Stimulated activated CD4-positive, alpha-beta T cell treated with anti-CD3 and anti-CD28 coated beads, TNF-alpha, amount 100 ng/mL, for 1 hour (primary cell): ENCODE results near the gene NUAK2.

Experiments
- DNase-seq, 3 donors: peaks; one replicate each; pipeline ENCODE4 v3.0.0-alpha.2; 2020; ENCODE audit warnings: low read depth in 3 of 3, low spot score in 1 of 3

NUAK2 gene

DNA sequence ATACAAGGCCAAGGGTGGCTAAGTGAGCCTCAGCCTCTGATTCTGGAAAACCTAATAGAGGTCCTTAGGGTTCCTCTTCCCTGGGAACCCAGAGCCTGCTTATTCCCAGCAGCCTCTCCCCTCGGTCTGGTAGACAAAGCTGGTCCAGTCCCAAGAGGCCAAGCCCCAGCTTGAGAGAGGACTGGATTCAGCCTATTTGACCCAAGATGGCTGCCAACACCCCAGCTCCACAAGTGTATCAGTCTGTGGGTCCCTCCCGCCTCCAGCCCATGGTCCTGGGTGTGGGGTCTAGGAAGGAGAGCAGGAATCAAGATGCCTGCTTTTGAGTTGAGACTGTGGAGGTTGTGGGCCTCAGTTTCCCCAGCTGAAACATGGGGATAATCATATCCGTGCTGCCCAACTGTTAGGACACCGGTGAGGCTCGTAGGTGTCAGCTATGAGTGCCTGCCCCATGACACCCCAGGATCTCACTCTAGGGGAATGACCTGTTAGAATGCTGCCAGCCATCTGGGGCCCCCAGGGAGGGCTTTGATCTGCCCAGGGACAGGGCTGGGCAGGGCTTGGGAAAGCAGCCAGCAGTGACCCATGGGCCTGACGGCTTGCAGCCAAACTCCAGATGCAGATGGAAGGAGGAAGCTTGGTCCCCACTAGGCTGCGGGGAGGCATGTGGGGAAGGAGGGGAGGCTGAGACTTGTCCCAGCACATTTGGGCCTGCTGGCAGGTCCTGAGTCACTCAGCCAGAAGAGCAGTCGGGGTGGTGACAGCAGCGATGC lies 45.4 kb downstream of the NUAK2 start:
- no peak for DNase-seq

DNA sequence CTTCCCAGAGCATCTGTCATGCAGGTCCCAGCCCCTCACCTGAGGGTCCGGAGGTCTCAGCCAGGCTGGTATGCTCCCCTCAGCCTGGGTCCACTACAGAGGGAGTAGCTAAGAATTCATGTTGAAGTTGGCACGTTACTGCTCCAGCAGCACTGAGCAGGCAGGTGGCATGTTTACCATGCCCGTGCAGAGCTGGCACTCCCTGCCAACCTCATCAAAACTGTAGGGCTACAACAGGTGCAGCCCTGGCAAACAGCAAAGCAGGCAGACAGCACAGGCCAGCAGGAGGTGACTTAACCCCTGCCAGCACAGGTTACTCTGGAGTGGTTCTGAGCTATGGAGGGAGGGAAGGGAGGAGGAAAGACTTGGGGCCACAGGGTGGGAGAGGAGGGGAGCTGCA lies 46.4 kb downstream of the NUAK2 start:
- peak in 1 of 3 donors; percentile 30 for DNase-seq

DNA sequence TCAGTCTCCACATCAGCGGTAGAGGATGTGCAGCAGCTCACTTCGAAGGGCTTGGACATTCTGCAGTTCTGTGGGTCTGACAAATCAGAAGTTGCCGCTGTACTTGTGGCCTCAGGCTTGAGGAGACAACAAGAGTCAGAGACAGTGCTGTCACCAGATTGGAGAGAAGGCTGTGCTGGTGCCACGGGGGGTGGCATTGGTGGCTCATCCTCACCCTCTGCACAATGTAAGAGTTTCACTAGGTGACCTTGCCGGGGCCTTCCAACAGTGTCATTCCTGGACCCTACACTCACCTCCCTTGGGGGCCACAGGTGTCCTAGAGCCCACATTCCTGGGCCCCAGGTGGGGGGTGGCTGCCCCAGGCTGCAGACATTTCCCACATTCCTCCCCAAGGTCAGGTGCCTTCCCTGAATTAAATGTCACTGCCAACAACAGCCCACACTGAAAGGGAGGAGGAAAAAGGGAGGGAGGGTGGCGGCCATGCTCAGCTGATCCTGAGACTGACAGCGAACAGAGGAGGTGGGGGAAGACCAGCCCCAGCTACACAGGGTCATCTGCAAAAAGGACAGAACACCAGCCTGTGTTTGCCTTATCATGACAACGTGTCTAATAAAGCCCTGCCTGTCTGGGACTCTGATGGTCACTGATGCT lies 47.4 kb downstream of the NUAK2 start:
- DNase-seq: no peak

DNA sequence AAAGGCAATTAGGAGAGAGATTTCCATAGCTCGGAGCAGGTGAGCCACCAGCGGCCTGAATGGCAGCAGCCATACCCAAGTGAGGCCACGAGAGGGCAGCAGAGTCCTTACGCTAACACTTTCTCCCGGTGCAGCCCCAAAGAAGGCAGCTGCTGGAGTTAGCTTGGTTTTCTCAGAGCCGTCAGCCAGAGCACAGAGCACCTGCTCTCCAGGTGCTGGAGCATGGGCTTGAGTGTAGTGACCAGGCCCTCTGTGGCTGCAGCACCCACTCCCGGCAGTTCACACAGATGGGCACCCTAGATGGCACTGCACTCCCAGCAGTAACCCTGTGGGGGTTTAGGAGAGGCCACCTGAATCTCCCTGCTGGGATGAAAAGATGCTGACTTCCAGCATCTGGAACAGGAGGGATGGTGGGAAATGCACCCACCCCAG lies 48.0 kb downstream of the NUAK2 start:
- peak; percentile 58 to 79 (median 72) for DNase-seq

DNA sequence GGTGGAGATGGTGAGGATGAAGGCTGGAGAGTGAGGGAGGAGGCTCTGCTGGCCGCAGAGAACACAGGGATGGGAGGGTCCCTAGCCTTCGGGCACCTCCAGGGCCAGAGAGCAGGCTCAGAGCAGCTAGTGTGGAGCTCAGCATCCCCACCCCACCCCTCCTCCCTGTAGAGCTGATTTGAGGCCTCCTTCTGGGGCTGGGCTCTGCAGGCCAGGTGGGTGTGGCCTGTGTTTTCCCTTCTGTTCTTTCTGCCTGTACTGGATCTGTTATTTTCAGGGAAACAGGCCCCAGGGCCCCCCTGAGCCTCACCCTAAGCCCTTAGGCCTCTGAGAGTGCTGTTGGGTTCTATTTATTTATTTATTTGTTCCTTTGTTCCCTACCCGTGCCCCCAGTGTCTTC lies 49.0 kb downstream of the NUAK2 start:
- no peak for DNase-seq

DNA sequence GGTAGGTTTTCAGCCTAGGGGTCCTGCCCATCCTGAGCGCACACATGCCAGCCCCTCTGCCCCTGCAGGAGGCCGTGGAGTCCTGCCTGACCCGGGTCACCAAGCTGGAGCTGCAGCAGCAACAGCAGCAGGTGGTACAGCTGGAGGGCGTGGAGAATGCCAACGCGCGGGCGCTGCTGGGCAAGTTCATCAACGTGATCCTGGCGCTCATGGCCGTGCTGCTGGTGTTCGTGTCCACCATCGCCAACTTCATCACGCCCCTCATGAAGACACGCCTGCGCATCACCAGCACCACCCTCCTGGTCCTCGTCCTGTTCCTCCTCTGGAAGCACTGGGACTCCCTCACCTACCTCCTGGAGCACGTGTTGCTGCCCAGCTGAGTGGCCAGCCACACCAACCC lies 49.8 kb downstream of the NUAK2 start:
- DNase-seq: no peak

DNA sequence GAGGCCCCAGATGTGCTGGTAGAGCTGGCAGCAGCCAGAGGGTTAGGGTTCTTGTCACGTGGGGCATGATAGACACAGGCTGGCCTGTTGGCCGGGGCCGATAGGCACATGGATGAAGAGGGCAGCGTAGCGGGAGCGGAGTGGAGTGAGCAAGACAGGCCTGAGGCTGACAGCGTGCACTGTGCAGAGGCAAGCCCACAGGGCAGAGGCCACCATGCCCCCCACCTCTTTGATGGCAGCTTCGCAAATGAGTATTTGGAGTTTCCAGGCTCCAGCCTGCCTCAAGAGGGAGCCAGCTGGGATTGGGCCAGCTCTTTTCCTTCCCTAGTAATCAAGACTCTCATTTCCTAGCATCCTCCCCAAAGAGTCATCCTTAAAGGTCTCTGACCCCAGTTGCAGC lies 50.3 kb downstream of the NUAK2 start:
- no peak for DNase-seq

DNA sequence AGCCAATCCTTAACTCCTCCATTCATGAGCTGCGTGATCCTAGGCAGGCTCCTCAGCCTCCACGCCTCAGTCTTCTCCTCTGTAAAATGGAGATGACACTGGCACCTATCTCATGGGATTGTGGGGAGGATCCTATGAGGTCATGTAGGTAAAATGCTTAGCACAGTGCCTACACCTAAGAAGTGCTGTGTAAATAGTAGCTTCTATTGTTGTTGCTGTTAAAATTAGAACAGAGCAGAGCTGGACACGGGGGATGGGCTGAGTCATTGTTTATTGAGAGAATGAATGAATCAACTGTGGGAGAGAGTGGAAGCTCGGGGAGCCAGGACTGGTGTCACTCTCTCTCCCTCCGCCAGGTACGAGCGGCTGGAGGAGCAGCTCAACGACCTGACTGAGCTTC lies 50.8 kb downstream of the NUAK2 start:
- no peak for DNase-seq

DNA sequence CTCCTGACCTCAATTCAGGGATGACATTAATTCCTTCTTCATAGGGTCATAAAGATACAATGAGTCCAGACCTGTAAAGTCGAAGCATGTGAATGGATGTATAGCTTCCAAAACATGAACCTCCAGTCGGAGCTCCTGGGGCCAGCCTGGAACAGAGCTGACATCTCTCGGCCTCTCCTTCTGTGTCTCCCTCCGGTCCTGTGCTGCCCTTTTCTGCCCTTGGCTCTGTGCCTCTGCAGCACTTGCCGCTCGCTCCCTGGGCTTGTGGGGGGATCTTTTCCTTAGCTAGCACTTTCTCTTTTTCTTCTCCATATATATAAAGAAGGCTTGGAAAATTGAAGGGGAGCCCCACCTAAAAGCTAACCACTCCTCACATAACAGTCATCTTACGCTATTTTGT lies 51.3 kb downstream of the NUAK2 start:
- no peak for DNase-seq

DNA sequence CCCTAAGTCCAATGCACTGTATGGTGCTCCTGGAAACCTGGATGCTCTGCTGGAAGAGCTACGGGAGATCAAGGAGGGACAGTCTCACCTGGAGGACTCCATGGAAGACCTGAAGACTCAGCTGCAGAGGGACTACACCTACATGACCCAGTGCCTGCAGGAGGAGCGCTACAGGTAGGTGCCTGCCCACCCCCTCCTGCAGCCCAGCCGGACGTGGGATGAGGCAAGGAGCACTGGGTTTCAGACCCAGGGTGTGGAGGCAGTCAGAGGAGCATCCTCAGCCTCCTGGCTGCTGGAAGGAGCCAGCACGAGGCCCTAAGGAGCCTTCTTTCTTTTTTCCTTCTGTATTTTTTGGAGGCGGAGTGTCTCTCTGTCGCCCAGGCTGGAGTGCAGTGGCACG lies 51.8 kb downstream of the NUAK2 start:
- DNase-seq: no peak

DNA sequence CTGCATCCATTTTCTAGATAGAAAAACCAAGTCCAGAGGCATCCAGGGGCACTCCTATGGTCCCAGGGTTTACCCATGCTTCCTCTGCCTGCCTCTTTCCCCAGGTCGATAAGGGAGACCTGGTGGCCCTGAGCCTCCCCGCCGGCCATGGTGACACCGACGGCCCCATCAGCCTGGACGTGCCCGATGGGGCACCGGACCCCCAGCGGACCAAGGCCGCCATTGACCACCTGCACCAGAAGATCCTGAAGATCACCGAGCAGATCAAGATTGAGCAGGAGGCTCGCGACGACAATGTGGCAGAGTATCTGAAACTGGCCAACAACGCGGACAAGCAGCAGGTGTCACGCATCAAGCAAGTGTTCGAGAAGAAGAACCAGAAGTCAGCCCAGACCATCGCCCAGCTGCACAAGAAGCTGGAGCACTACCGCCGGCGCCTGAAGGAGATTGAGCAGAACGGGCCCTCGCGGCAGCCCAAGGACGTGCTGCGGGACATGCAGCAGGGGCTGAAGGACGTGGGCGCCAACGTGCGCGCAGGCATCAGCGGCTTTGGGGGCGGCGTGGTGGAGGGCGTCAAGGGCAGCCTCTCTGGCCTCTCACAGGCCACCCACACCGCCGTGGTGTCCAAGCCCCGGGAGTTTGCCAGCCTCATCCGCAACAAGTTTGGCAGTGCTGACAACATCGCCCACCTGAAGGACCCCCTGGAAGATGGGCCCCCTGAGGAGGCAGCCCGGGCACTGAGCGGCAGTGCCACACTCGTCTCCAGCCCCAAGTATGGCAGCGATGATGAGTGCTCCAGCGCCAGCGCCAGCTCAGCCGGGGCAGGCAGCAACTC lies 52.5 kb downstream of the NUAK2 start:
- no peak for DNase-seq

DNA sequence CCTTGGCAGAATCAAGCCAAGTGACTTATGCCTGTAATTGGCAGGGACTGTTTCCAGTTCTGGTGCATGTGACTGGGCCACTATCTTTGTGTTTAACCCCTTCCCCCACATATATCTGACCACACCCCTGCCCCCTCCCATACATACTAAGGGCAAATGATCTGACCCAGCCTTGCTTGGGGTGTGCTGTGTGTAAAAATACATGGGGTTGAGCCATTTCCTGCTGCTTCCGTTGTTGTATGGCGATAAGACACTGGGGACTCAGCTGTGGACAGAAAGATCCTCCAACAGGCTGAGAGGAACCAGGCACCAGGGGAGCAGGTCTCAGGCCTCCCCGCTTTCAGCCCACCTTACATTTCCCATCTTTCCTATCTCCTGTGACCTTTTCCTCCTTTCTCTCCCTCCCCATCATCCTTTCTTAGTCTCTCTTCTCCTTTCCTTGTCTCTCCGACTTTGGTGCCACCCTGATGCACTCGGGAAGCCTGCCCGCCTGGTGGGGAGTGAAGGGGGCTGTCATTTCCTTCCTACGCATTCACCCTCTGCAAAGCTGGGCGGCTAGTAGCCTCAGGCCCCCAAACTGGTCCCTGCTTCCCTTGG lies 54.1 kb downstream of the NUAK2 start:
- DNase-seq: no peak

DNA sequence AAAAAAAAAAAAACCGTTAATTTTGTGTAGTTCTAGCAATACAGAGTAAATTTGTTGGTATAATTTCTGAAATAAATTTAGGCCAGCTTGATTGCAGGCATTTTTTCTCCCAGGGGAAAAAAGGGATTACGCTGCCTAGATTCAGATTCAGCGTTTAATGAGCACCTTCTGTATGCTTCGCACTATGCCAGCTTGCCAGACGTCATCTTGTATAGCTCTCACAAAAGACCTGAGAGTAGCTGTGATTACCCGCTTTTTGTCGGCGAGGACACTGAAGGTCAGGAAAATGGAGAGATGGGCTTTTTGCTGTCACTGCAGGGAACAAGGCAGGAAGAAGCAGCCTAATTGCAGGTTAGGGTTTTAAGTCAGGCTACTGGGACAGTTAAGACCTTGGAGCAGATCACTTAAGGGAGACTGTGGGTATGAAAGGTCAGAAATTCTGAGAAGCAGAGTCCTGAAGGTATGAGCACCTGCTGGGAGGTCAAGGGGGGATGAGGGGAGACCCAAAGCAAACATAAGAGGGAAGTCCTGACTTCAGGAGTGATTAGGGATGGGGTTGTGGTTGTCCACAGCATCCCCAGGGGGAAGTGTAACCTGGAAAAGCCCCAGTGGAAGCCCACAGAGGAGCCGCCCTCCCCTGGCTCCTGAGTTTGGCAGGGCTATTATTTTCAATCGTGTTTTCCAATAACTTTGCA lies 54.8 kb downstream of the NUAK2 start:
- no peak for DNase-seq

DNA sequence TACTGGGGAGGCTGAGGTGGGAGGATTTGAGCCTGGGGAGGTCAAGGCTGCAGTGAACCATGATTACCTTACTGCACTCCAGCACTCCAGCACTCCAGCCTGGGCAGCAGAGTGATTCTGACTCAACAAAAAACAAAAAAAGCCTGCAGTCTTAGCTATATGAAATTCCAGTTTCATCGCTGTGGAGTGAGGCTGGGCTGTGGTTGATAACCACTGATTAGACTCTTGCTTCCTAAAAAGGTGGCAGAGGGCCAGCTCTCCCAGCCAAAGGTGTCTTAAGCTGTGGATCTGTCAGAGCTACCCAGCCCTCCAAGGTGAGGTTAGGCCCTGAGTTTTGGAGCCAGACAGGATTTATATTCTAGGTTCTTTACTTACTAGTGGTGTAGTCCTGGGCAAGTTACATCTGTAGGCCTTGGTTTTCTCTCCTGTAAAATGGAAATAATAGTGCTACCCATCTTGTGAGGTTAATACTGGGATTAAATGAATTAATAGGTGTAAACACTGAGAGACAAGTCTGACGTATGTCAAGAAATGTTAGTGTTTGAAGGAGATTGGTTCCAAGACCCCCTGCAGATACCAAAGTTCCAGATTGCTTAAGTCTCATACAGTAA lies 57.9 kb downstream of the NUAK2 start:
- no peak for DNase-seq

DNA sequence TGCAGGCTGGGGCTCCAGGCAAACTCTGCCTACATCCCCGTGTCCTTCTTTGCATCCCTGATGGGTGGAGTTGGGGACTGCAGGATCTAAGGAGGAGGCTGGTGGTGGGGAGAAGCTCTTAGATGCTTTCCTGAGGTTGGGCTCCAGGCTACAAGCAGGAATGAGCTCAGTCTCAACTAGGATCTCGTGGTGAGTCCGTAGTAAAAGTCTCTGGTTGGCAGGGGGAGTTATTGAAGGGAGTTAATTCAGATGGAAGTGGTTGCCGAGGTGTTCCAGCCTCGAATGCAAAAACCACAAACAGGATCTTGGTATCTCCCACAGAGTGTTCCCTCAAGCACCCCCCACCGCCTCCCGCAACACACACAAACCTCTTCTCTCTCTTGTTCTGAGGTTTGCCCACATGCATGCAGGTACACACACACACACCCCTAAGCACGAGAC lies 58.8 kb downstream of the NUAK2 start:
- no peak for DNase-seq

DNA sequence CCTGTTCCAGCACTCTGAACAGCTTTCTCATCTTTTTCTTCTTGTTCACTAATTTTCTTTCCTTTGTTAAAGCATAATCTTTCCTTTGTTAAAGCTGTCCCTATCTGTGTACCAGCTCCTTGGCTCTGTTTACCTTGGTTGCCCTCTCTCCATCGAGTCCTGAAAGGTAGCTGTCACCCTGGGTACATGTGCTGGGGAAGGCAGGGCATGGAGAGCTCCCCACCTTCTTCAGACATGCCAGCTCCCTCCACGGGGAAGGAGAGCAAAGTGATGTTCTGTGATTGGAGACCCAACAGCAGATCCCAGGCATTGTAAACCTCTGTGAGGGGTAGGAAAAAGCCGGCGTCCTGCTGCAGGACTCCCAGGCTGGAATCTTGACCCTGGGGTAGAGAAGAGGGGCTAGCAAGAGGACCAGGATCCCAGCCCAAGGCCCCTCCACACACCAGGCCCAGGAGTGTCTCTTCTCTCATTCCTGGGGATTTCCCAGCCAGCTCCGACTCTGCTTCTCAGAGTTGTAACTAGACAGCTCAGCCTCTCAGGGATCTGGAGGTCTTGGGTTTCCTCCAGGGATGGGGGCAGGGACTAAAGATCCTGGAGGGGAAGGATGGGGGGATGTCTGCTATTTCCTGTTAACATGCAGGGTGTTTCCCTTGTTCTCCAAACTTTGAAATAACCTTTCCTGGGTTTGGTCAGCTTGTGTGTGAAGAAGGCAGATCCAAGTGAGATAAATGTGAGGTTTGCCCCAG lies 59.4 kb downstream of the NUAK2 start:
- no peak for DNase-seq

DNA sequence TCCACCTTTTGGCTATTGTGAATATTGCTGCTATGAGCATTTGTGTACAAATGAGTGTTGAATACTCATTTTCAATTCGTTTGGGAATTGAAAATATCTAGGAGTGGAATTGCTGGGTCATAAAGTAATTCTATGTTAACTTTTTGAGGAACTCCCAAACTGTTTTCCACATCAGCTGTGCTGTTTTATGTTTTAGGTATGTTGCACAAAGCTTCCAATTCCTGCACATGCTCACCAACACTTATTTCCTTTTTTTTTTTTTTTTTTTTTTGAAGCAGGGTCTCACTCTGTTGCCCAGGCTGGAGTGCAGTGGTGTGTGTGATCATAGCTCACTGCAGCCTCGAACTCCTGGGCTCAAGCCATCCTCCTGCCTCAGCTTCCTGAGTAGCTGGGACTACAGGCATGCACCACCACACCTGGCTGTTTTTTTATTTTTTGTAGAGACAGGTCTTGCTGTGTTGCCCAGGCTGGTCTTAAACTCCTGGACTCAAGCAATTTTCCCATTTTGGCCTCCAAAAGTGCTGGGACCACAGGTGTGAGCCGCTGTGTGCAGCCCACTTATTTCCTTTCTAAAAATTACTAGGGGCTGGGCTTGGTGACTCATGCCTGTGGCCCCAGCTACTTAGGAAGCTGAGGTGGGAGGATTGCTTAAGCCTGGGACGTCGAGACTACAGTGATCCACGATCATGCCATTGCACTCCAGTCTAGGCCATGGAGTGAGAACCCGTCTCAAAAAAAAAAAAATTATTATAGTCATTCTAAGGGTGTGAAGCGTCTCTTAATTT lies 60.4 kb downstream of the NUAK2 start:
- DNase-seq: no peak

DNA sequence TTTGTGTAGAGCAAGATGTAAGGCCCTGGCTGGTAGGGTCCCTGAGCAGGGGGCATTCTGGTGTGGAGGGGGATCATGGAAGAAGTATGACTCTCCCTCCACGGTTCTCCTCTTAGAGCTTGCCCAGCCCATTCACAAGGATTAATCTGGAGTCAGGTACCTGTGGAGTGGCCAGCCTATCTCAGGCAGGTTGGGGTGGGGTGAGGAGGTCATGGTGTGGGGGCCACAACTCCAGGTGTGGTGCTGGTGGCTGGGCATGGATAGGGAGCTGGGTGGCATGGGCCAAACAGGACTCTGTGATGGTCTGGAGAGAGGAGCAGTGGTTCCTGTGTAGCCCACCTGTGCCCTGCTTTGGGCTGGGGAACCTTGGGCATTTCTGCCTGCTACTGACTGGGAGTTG lies 61.5 kb downstream of the NUAK2 start:
- DNase-seq: no peak

DNA sequence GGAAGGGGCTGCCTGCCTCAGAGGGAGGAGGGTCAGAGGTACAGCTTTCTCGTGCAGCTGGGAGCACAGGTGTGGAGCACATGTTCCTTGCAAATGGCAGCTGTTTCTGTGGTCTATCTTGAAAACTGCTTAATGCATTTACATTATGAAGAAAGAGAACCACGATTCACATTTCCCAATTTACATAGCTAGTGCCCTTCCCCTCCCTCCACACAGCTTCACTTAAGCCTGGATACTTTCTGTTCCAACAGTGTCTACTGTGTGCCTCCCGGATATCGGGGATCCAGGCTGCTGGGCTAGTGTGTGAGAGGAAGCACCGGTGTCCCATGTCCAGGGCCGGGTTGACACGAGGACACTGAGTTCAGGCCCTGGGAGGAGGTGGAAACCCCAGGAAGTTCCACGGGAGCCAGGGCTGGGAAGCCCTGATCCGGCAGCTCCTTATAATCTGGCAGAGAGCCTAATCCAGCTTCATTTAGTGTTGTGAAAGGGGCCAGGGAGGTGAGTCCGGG lies 62.2 kb downstream of the NUAK2 start:
- DNase-seq: no peak
